H1 (cell line): ENCODE data around the gene CSNK1D. TPM values are rescaled to one million over a fixed set of nuclear protein-coding genes. Genes with fewer than 3 reads are reported as not detected.

Source experiments
- ASH2L ChIP-seq: fragments of 200-600, 300-600 bp; sonication (generic); IDR thresholded peaks from one replicate; pipeline ENCODE4 v1.7.1; 2017; ENCODE audit warnings: low read length
- BRCA1 ChIP-seq: IDR thresholded peaks from 2 replicates; pipeline ENCODE4 v1.6.1; 2012; ENCODE audit warnings: low read depth, low read length, improper control_type of control experiment
- CEBPB ChIP-seq: IDR thresholded peaks from 2 replicates; pipeline ENCODE4 v1.6.1; 2012; ENCODE audit warnings: low read depth, low read length
- CTBP2 ChIP-seq: IDR thresholded peaks from 2 replicates; pipeline ENCODE4 v1.7.0; 2011; ENCODE audit warnings: borderline replicate concordance, mild to moderate bottlenecking, moderate library complexity, mixed read lengths, low read length; ENCODE audit not compliant: insufficient read depth, insufficient read length
- EP300 ChIP-seq, 2 experiments: IDR thresholded peaks; 1 replicate in 1 of 2; 2 replicates in 1 of 2; pipeline ENCODE4 v1.6.1; 2011 to 2012; ENCODE audit warnings: low read depth in 2 of 2, low read length in 2 of 2, mild to moderate bottlenecking in 2 of 2, borderline replicate concordance in 1 of 2, inconsistent platforms in 1 of 2, moderate library complexity in 1 of 2
- KDM1A ChIP-seq: fragments of 200-600, 300-600 bp; sonication (generic); IDR thresholded peaks from 2 replicates; pipeline ENCODE4 v1.7.1; 2016; ENCODE audit warnings: mild to moderate bottlenecking, low read length, borderline replicate concordance
- PHF8 ChIP-seq: fragments of 200-600 bp; sonication (generic); conservative IDR thresholded peaks from 2 replicates; pipeline ENCODE4 v1.7.1; 2012; ENCODE audit warnings: low read depth, mild to moderate bottlenecking, inconsistent platforms, low read length, moderate library complexity
- POLR2A ChIP-seq, 2 experiments: IDR thresholded peaks; 1 replicate in 1 of 2; 2 replicates in 1 of 2; pipeline ENCODE4 v1.6.1; 2011; ENCODE audit warnings: low read depth in 2 of 2, low read length in 2 of 2, mild to moderate bottlenecking in 2 of 2; ENCODE audit errors: control extremely low read depth in 1 of 2
- SIN3A ChIP-seq, 2 experiments: IDR thresholded peaks in 1 of 2; conservative IDR thresholded peaks in 1 of 2; 2 replicates each; pipeline ENCODE4 v1.6.1; 2011 to 2012; ENCODE audit warnings: low read length in 2 of 2, improper control_type of control experiment in 1 of 2, low read depth in 1 of 2, mild to moderate bottlenecking in 1 of 2
- SIX5 ChIP-seq: IDR thresholded peaks from 2 replicates; pipeline ENCODE4 v1.6.1; 2011; ENCODE audit warnings: mild to moderate bottlenecking, low read depth, low read length
- SUZ12 ChIP-seq: fragments of 200-600 bp; sonication (generic); IDR thresholded peaks from 2 replicates; pipeline ENCODE4 v1.6.1; 2012; ENCODE audit warnings: mild to moderate bottlenecking, inconsistent platforms, low read length, moderate library complexity, mixed read lengths
- TAF7 ChIP-seq: optimal IDR thresholded peaks from 2 replicates; pipeline ENCODE3; 2011; ENCODE audit warnings: low read depth, mild to moderate bottlenecking, inconsistent platforms, low read length, moderate library complexity, borderline replicate concordance
- TEAD4 ChIP-seq: IDR thresholded peaks from 2 replicates; pipeline ENCODE4 v1.6.1; 2012; ENCODE audit warnings: low read depth, low read length, inconsistent platforms, mixed read lengths
- YY1 ChIP-seq: IDR thresholded peaks from 2 replicates; pipeline ENCODE4 v1.6.1; 2011; ENCODE audit warnings: low read depth, mild to moderate bottlenecking, low read length
- polyA plus RNA-seq, 7 experiments: library from polyadenylated mRNA; depleted of rRNA in 3 of 7; stranded (reverse) in 5 of 7; unstranded in 2 of 7; fragments of >200 nt in 5 of 7; fragments of 200-250 nt in 2 of 7; gene quantifications; 1 replicate in 5 of 7; 2 replicates in 1 of 7; 4 replicates in 1 of 7; pipeline versions ENCODE4 v1.2.1 to v1.2.3, GENCODE V29; 2011 to 2013; ENCODE audit warnings: missing spikeins in 2 of 7, mixed read lengths in 2 of 7
- total RNA-seq: library from RNA; stranded (reverse); fragmentation: NEBNext Ultra II Directional; extraction: Animal tissue kit (Norgen Biotek cat#: 25700); gene quantifications from 2 replicates; pipeline ENCODE4 v1.2.1, GENCODE V29; 2021

Gene CSNK1D
- total and polyA plus RNA-seq, 2 of the 8 experiments (the other 6 are each of a cell fraction or from before 2014, with no cell fraction given) = 73.5 to 103 TPM

DNA sequence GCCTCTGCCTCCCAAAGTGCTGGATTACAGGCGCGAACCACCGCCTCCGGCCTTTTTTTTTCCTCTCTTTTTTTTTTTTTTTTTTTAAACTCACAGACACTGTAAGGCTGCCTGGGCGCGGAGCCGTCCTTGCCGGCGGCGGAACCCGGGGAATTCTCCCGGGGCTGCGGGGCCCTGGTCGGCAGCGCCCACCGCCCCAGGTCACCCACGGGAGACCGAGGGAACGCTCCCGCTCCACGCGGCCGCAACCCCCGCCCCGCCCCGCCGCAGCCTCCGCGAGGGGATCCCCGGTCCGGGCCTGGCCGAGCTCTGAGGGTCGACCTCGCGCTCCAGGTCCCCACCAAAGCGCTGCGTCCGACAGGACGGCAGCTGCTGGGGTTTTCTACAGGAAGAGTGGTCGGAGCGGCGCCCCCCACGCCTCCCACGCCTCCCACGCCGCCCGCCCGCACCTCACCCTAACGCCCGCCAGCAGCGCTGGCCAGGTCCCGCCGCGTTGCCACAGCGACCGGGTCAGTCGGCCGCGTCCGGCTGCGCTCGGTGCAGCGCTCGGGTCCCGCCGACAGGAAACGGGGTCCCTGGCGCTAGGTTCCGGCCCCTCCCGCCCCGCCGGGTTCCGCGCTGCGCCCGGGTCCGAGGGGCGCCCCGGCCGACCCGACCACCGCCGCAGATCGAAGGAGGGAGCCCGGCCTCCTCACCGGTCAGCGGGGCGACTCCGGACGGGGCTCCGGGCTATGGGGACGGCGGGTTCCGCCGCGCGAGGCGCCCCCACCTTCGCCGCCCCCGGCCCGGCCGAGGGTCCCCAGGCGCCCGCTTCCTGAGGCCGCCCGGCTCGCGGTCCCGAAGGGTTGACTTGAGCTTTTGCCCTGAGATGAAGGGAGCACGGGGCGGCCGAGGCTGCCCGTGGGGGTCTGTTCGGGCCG lies 60.9 kb downstream of the CSNK1D start, which contains the start of gene CCDC57 (continued):
- TF ChIP-seq KDM1A = no peak
- peak in 1 of 2 experiments; percentile 87; a peak in 2 of 4 replicates for TF ChIP-seq SIN3A (conservative IDR thresholded peaks at IDR 0.05 in 1 of 2, IDR thresholded peaks at IDR 0.05 in 1 of 2; ENCODE audit: low read depth in 1 of 2, low read length in 2 of 2)
- TF ChIP-seq SIX5 = no peak
- TF ChIP-seq POLR2A (IDR thresholded peaks at IDR 0.05; ENCODE audit: control extremely low read depth in 1 of 2, low read depth in 2 of 2, low read length in 2 of 2) = no peak
- no peak; the same call in 1 of the 2 replicates for TF ChIP-seq CEBPB
- TF ChIP-seq YY1 = peak; percentile 26; the same call in 1 of the 2 replicates
- peak; percentile 57 for TF ChIP-seq PHF8
- TF ChIP-seq EP300 (IDR thresholded peaks at IDR 0.05; ENCODE audit: borderline replicate concordance in 1 of 2, low read depth in 2 of 2, low read length in 2 of 2) = peak in 1 of 2 experiments; percentile 27; a peak in 1 of 3 replicates
- peak; percentile 52 for TF ChIP-seq ASH2L
- TF ChIP-seq SUZ12 = no peak
- no peak for TF ChIP-seq BRCA1
- TF ChIP-seq TEAD4 = no peak
- TF ChIP-seq TAF7 = peak; percentile 7
- TF ChIP-seq CTBP2 = no peak
